Activated T-cell treated with anti-CD3 and anti-CD28 coated beads for 48 hours (primary cell): ENCODE data around the gene MLLT6.

Experiments used
- DNase-seq: peaks from one replicate; pipeline ENCODE4 v3.0.0-alpha.2; 2020; ENCODE audit warnings: low read depth

Gene MLLT6

DNA sequence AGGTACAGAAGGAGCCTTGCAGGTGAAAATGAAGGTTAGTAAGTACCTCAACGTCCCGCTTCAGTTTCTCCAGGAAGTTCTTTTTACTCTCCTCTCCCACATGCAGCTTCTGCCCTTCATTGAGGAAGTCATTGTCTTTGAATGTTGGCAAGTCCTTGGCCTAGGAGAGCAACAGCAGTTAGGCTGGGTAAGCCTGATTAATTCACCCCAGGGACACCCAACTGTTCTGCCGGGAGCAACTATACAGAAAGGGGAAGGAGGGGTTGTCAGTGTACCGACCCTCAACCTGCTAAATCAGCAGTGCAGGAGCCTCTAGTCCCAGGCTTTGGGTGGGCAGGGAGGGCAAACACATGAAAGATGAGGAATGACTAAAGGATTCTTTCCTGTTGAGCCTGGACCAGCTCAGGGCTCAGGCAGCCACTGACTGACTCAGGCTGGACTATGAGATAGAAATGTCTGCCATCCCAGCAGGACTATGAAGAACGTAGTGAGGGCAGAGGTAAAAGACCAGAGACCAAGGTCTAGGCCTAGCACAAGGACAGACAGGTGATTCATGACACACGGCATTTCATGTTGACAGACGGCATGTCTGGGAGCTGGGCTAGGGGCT, 72.7 kb downstream of the MLLT6 start:
- DNase-seq: no peak
